Parathyroid adenoma (tissue), 2 donors: ENCODE measurements around the gene PGM2.
"Not testable (repeated sequence)": the region's sequence is repeated elsewhere in the genome, so short reads cannot be mapped to it uniquely, and the experiment has no call there.

ENCODE experiments used
- H2AFZ ChIP-seq: fragments of 300-600 bp; sonication (generic); one replicate; pipeline ENCODE4 v1.7.0; 2017; ENCODE audit warnings: antibody characterized with exemption, mild to moderate bottlenecking
- H3K27ac ChIP-seq: fragments of 300-600 bp; sonication (generic); one replicate; pipeline ENCODE4 v1.7.0; 2017
- H3K27me3 ChIP-seq: fragments of 300-600 bp; sonication (generic); one replicate; pipeline ENCODE4 v1.7.0; 2017; ENCODE audit warnings: low read length; ENCODE audit not compliant: control insufficient read depth, insufficient read depth
- H3K36me3 ChIP-seq: fragments of 300-600 bp; sonication (generic); one replicate; pipeline ENCODE4 v1.7.0; 2017; ENCODE audit warnings: low read length; ENCODE audit not compliant: control insufficient read depth, insufficient read depth
- H3K4me1 ChIP-seq: fragments of 300-600 bp; sonication (generic); one replicate; pipeline ENCODE4 v1.7.0; 2017; ENCODE audit warnings: control low read depth
- H3K4me2 ChIP-seq: fragments of 300-600 bp; sonication (generic); one replicate; pipeline ENCODE4 v1.7.0; 2017; ENCODE audit warnings: low read length
- H3K4me3 ChIP-seq: fragments of 300-600 bp; sonication (generic); one replicate; pipeline ENCODE4 v1.7.0; 2017; ENCODE audit warnings: low read depth, low read length
- H3K79me2 ChIP-seq: fragments of 300-600 bp; sonication (generic); one replicate; pipeline ENCODE4 v1.7.0; 2017; ENCODE audit warnings: control low read depth
- H3K9ac ChIP-seq: fragments of 300-600 bp; sonication (generic); one replicate; pipeline ENCODE4 v1.7.0; 2017; ENCODE audit warnings: mild to moderate bottlenecking
- H3K9me3 ChIP-seq: fragments of 300-600 bp; sonication (generic); one replicate; pipeline ENCODE4 v1.7.0; 2017; ENCODE audit warnings: low read length; ENCODE audit not compliant: control insufficient read depth
- TF ChIP-seq, protein P1 (sequence below): fragments of 300-600 bp; sonication (generic); IDR thresholded peaks from one replicate; pipeline ENCODE4 v1.7.0; 2017; ENCODE audit warnings: antibody characterized with exemption, mild to moderate bottlenecking
- donor health status: primary hyperparathyroidism.

PGM2 gene

DNA sequence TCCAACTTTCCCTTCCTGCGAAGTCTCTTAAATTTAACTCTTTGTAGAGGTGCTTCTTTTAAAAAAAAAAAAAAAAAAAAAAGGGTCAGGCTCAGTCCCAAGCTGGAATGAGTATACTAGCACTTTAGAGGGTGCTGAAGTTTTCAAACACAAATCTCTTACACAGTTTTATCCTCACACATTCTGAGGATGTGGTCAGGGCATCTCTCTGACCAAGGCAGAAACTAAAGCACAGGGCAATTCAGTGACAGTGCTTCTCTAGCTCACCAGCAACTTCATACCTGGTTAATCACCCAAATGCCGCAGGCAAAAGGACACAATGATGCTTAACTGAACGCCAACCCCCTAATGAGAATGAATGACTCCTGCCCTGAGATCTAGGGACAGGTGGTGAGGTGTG is 9.8 kb upstream of the PGM2 start:
- Histone ChIP-seq H3K27me3 (no peaks in the 10 kb centered on the region), H3K9me3 (no peaks in the 10 kb centered on the region), H3K27ac (no peak overlapping the region), H3K79me2 (no peaks in the 10 kb centered on the region), H3K4me1 (no peaks in the 10 kb centered on the region), H3K9ac (no peak overlapping the region), H3K36me3 (no peaks in the 10 kb centered on the region), H3K4me2 (no peak overlapping the region), H2AFZ (no peak overlapping the region), H3K4me3 (no peak overlapping the region)
- TF ChIP-seq, protein P1, sequence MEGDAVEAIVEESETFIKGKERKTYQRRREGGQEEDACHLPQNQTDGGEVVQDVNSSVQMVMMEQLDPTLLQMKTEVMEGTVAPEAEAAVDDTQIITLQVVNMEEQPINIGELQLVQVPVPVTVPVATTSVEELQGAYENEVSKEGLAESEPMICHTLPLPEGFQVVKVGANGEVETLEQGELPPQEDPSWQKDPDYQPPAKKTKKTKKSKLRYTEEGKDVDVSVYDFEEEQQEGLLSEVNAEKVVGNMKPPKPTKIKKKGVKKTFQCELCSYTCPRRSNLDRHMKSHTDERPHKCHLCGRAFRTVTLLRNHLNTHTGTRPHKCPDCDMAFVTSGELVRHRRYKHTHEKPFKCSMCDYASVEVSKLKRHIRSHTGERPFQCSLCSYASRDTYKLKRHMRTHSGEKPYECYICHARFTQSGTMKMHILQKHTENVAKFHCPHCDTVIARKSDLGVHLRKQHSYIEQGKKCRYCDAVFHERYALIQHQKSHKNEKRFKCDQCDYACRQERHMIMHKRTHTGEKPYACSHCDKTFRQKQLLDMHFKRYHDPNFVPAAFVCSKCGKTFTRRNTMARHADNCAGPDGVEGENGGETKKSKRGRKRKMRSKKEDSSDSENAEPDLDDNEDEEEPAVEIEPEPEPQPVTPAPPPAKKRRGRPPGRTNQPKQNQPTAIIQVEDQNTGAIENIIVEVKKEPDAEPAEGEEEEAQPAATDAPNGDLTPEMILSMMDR, result no peak

DNA sequence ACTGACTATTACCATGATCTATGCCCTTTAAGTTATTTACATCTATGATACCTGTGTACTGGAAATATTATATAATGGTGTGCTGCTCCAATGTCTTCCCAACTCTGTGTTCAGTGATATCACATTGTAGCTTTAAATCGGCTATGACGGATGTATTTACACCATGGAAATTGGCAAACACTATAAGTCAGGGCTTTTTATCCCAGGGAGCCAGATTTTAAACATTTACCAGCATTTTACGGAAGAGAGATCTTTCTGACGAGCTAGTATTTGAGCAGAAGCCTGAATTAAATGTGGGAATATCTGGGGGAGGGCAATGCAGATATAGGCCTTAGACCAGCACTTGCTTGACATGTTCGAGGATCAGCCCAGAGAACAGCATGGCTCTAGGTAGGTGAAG is 7.7 kb upstream of the PGM2 start:
- no peaks in the 10 kb centered on the region for H3K4me1 ChIP-seq
- no peaks in the 10 kb centered on the region for H3K36me3 ChIP-seq
- H3K9ac ChIP-seq, result no peak overlapping the region
- no peaks in the 10 kb centered on the region for H3K9me3 ChIP-seq
- H3K79me2 ChIP-seq, result no peaks in the 10 kb centered on the region
- H3K27me3 ChIP-seq, result no peaks in the 10 kb centered on the region
- TF ChIP-seq, protein P1, result no peak
- no peak overlapping the region for H3K27ac ChIP-seq
- no peak overlapping the region for H2AFZ ChIP-seq
- no peak overlapping the region for H3K4me3 ChIP-seq
- no peak overlapping the region for H3K4me2 ChIP-seq

DNA sequence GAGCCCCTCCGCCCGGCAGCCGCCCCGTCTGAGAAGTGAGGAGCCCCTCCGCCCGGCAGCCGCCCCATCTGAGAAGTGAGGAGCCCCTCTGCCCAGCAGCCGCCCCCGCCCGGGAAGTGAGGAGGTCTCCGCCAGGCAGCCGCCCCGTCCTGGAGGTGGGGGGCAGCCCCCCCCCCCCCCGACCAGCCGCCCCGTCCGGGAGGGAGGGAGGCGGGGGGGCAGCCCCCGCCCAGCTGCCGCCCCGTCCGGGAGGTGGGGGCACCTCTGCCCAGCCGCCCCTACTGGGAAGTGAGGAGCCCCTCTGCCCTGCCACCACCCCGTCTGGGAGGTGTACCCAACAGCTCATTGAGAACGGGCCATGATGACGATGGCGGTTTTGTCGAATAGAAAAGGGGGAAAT is 6.0 kb upstream of the PGM2 start:
- H3K27me3 ChIP-seq, H3K4me1 ChIP-seq, H3K79me2 ChIP-seq, H2AFZ ChIP-seq, H3K9me3 ChIP-seq, H3K27ac ChIP-seq, H3K36me3 ChIP-seq, H3K4me3 ChIP-seq, H3K4me2 ChIP-seq, H3K9ac ChIP-seq: not testable (repeated sequence)

DNA sequence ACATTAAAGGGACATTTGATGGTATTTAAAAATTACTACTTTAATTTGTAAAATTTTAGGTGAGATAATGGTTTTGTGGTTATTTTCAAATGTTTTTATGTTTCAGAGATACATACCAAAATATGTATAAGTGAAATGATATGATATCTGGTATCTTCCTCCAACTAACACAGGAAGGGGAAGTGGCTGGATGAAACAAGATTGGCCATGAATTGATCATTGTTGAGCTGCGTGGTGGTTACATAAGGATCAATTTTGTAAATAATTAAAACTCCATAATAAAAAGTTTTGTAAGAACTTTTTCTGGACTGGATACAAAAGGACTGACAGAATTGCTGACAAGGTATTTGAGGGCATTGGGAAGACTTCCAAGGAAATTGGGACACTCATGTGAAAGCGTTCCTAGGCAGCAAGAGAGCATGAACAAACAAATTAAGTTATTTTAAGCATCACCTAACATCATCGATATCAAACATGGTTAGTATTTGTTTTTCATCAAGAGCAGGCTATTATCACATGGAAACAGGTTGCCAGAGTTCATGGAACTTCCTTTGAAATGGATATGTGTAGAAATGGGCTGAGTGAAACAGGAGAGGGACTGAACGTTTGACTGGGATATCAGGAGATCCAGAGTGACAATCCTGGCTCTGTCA is 4.4 kb upstream of the PGM2 start:
- Histone ChIP-seq H3K27ac (no peak overlapping the region), H3K79me2 (no peaks in the 10 kb centered on the region), H2AFZ (no peak overlapping the region), H3K9ac (no peak overlapping the region), H3K4me2 (peak overlapping the region; percentile 39), H3K4me3 (peak overlapping the region; percentile 19), H3K36me3 (no peaks in the 10 kb centered on the region), H3K9me3 (no peaks in the 10 kb centered on the region), H3K4me1 (no peaks in the 10 kb centered on the region), H3K27me3 (no peaks in the 10 kb centered on the region)
- TF ChIP-seq, protein P1, result no peak

DNA sequence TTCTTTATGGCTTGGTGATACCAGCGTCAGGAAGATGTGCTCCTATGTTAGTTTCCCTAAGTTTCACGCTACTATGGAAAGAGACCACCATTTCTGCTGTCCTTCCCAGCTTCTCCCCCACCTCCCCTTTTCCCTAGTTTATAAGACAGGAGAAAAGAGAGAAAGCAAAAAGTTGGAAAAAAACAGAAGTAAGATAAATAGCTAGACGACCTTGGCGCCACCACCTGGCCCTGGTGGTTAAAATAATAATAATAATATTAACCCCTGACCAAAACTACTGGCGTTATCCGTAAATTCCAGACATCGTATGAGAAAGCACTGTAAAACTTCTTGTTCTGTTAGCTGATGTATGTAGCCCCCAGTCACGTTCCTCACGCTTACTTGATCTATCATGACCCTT is 985 bp upstream of the PGM2 start:
- H2AFZ ChIP-seq, result peak overlapping the region; percentile 85
- H3K27me3 ChIP-seq, H3K4me1 ChIP-seq, H3K79me2 ChIP-seq, H3K9ac ChIP-seq, H3K36me3 ChIP-seq, H3K9me3 ChIP-seq: not testable (repeated sequence)
- H3K4me2 ChIP-seq, result peak overlapping the region; percentile 98
- H3K4me3 ChIP-seq, result peak overlapping the region; percentile 78
- peak overlapping the region; percentile 68 for H3K27ac ChIP-seq

DNA sequence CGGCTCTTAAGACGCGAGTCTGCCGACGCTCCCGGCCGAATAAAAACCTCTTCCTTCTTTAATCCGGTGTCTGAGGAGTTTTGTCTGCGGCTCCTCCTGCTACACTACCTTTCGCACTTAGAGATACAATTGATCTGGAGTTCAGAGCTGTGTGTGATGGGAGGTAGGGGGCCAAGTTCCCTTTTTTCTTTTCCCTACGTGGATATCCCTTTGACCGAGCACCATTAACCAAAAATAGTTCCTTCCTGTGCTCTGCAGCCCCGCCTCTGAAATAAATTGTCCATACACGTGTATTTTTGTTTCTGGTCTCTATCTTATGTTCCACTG is 555 bp upstream of the PGM2 start:
- Histone ChIP-seq H3K27me3 (no peaks in the 10 kb centered on the region), H3K9ac (no peak overlapping the region), H2AFZ (peak overlapping the region; percentile 85), H3K27ac (peak overlapping the region; percentile 68), H3K9me3 (no peaks in the 10 kb centered on the region), H3K4me3 (peak overlapping the region; percentile 78), H3K79me2 (no peaks in the 10 kb centered on the region), H3K4me2 (peak overlapping the region; percentile 98), H3K4me1 (no peaks in the 10 kb centered on the region), H3K36me3 (no peaks in the 10 kb centered on the region)
- TF ChIP-seq, protein P1, result no peak
